ENCODE data around the gene CAPN14.
A peak's percentile ranks its signal among the peaks of the same experiment; 100 is the strongest.

CAPN14 gene

GRCh38 chr2:31243053-31243452 lies 25.7 kb upstream of the CAPN14 start:
- no peak for DNase-seq (ENCODE audit: low read depth in 2 of 2)

GRCh38 chr2:31241625-31242270 lies 24.4 kb upstream of the CAPN14 start:
- no peak for DNase-seq (ENCODE audit: low read depth in 2 of 2)

- DNase-seq (ENCODE audit: low read depth in 2 of 2), result no peak
These were observed 23.4 kb upstream of the CAPN14 start for GRCh38 chr2:31240381-31241365.

- no peak for DNase-seq (ENCODE audit: low read depth in 2 of 2)
These were observed 22.4 kb upstream of the CAPN14 start for GRCh38 chr2:31239593-31240177.

GRCh38 chr2:31238906-31239592 lies 21.7 kb upstream of the CAPN14 start:
- no peak for DNase-seq (ENCODE audit: low read depth in 2 of 2)

- DNase-seq (ENCODE audit: low read depth in 2 of 2), result no peak
These were observed 21.0 kb upstream of the CAPN14 start for GRCh38 chr2:31238126-31238905.

GRCh38 chr2:31237348-31238017 lies 20.2 kb upstream of the CAPN14 start:
- no peak for DNase-seq (ENCODE audit: low read depth in 2 of 2)

- DNase-seq (ENCODE audit: low read depth in 2 of 2), result no peak
These were observed 19.3 kb upstream of the CAPN14 start for GRCh38 chr2:31236433-31237205.

- no peak for DNase-seq (ENCODE audit: low read depth in 2 of 2)
These were observed 18.2 kb upstream of the CAPN14 start for GRCh38 chr2:31235504-31235902.

GRCh38 chr2:31234683-31235503 lies 17.6 kb upstream of the CAPN14 start:
- DNase-seq (ENCODE audit: low read depth in 2 of 2), result no peak

GRCh38 chr2:31233741-31234682 lies 16.7 kb upstream of the CAPN14 start, which contains the start of gene EHD3:
Gene EHD3 (plus strand): TSS chr2:31234152. CDS start chr2:31234622, 470 bp downstream.
- peak; percentile 23 to 54 for DNase-seq (ENCODE audit: low read depth in 2 of 2)

GRCh38 chr2:31233231-31233630 lies 15.9 kb upstream of the CAPN14 start:
- no peak for DNase-seq (ENCODE audit: low read depth in 2 of 2)

GRCh38 chr2:31232586-31232985 lies 15.3 kb upstream of the CAPN14 start:
- DNase-seq (ENCODE audit: low read depth in 2 of 2), result no peak

- DNase-seq (ENCODE audit: low read depth in 2 of 2), result no peak
These were observed 14.4 kb upstream of the CAPN14 start for GRCh38 chr2:31231571-31232302.

- DNase-seq (ENCODE audit: low read depth in 2 of 2), result no peak
These were observed 13.4 kb upstream of the CAPN14 start for GRCh38 chr2:31230751-31231150.

- DNase-seq (ENCODE audit: low read depth in 2 of 2), result no peak
These were observed 11.4 kb upstream of the CAPN14 start for GRCh38 chr2:31228717-31229116.

GRCh38 chr2:31227711-31228125 lies 10.4 kb upstream of the CAPN14 start:
- no peak for DNase-seq (ENCODE audit: low read depth in 2 of 2)
